HG02642 (cell line): ENCODE measurements around the gene COL3A1.

ENCODE experiments used
- ATAC-seq: cut with Tn5 transposase; IDR thresholded peaks from one replicate; pipeline ENCODE4 v1.9.1; 2021; ENCODE audit warnings: mild to moderate bottlenecking; ENCODE audit not compliant: unreplicated experiment, poor library complexity

Gene COL3A1

GRCh38 chr2:188973641-188974040 lies 532 bp upstream of the COL3A1 start:
- no peak for ATAC-seq

GRCh38 chr2:188975497-188976102 lies 1.4 kb downstream of the COL3A1 start:
- no peak for ATAC-seq

- ATAC-seq: no peak
Observed at GRCh38 chr2:188976545-188977268, 2.5 kb downstream of the COL3A1 start.

GRCh38 chr2:188977317-188977716 lies 3.1 kb downstream of the COL3A1 start:
- ATAC-seq: no peak

GRCh38 chr2:188978291-188979081 lies 4.3 kb downstream of the COL3A1 start:
- peak; percentile 91 for ATAC-seq

GRCh38 chr2:188979187-188980114 lies 5.3 kb downstream of the COL3A1 start:
- peak; percentile 13 for ATAC-seq

- no peak for ATAC-seq
Observed at GRCh38 chr2:188983427-188984064, 9.4 kb downstream of the COL3A1 start.

- no peak for ATAC-seq
Observed at GRCh38 chr2:188984065-188984491, 9.9 kb downstream of the COL3A1 start.

GRCh38 chr2:188984680-188985079 lies 10.5 kb downstream of the COL3A1 start:
- no peak for ATAC-seq

- ATAC-seq: no peak
Observed at GRCh38 chr2:188986839-188987238, 12.7 kb downstream of the COL3A1 start.

GRCh38 chr2:188993247-188993646 lies 19.1 kb downstream of the COL3A1 start:
- ATAC-seq: no peak

GRCh38 chr2:188997263-188997662 lies 23.1 kb downstream of the COL3A1 start:
- no peak for ATAC-seq

- ATAC-seq: no peak
Observed at GRCh38 chr2:189000221-189000620, 26.0 kb downstream of the COL3A1 start.

- ATAC-seq: no peak
Observed at GRCh38 chr2:189002079-189002478, 27.9 kb downstream of the COL3A1 start.

- no peak for ATAC-seq
Observed at GRCh38 chr2:189008555-189009262, 34.5 kb downstream of the COL3A1 start.

GRCh38 chr2:189010536-189010935 lies 36.4 kb downstream of the COL3A1 start:
- no peak for ATAC-seq

- ATAC-seq: no peak
Observed at GRCh38 chr2:189012351-189012750, 38.2 kb downstream of the COL3A1 start.

GRCh38 chr2:189013031-189013430 lies 38.9 kb downstream of the COL3A1 start:
- ATAC-seq: no peak
